Measurements from ENCODE around the gene LINC00632. TPM values are rescaled to one million over a fixed set of nuclear protein-coding genes. Genes with fewer than 3 reads are reported as not detected.

LINC00632 gene
- total RNA-seq, 2 donors from 2014 or later = 161 to 200 TPM

DNA sequence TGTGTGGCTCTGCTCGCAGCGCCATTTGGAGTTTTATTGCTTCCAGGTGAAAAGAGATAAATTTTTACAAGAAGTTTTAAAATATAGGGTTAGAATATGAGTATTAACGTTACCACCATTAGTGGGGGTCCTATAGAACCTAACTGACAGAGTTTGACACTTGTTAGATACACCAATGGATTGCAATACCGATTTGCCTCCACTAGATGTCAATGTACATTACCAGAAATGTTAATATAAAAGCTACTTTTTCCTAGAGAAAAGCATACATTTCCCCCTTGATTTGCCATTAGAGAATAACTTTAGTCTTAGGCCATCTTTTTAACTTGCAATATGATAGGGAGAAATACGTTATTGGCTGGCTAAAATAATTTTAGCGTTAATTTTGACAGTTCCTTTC, 108.4 kb downstream of the LINC00632 start:
- H3K4me1 ChIP-seq (ENCODE audit: control insufficient read depth in 1 of 2, low read depth in 2 of 2) = no peaks in the 10 kb centered on the region
- ATAC-seq (ENCODE audit: insufficient number of reproducible peaks, low FRiP score, low read depth) (no peak), DNase-seq (ENCODE audit: low spot score) (no peak)
- H3K4me3 ChIP-seq = no peak overlapping the region
- no peak overlapping the region for H3K27ac ChIP-seq
- no peaks in the 10 kb centered on the region for H3K27me3 ChIP-seq (replicated peaks; ENCODE audit: insufficient read depth)
- TF ChIP-seq, protein P1, sequence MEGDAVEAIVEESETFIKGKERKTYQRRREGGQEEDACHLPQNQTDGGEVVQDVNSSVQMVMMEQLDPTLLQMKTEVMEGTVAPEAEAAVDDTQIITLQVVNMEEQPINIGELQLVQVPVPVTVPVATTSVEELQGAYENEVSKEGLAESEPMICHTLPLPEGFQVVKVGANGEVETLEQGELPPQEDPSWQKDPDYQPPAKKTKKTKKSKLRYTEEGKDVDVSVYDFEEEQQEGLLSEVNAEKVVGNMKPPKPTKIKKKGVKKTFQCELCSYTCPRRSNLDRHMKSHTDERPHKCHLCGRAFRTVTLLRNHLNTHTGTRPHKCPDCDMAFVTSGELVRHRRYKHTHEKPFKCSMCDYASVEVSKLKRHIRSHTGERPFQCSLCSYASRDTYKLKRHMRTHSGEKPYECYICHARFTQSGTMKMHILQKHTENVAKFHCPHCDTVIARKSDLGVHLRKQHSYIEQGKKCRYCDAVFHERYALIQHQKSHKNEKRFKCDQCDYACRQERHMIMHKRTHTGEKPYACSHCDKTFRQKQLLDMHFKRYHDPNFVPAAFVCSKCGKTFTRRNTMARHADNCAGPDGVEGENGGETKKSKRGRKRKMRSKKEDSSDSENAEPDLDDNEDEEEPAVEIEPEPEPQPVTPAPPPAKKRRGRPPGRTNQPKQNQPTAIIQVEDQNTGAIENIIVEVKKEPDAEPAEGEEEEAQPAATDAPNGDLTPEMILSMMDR (IDR thresholded peaks at IDR 0.05) = peak; percentile 46
- H3K36me3 ChIP-seq = no peaks in the 10 kb centered on the region
- no peaks in the 10 kb centered on the region for H3K9me3 ChIP-seq

DNA sequence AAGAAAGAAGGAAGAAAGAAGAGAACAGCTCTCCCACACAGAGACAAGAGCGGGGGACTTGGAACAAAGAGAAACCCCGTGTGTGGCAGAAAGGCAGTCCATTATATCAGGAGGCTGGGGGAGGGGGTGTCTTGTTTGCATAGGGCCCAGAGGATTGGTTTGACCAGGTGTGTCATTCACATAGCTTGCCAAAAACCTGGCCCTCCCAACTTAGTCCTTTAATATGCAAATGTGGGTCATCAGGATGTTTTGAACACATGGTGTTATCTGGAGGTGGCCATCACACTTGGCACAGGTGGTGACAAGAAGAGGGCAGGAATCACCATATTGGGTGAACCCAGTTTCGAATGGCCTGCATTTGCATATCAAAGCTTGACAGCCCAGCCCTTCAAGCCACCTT, 111.7 kb downstream of the LINC00632 start:
- ATAC-seq (ENCODE audit: insufficient number of reproducible peaks, low FRiP score, low read depth) = no peak
- no peaks in the 10 kb centered on the region for H3K36me3 ChIP-seq
- TF ChIP-seq, protein P1 (IDR thresholded peaks at IDR 0.05) = no peak
- no peak for DNase-seq (ENCODE audit: low spot score)
- H3K4me3 ChIP-seq = no peak overlapping the region
- no peaks in the 10 kb centered on the region for H3K4me1 ChIP-seq (ENCODE audit: control insufficient read depth in 1 of 2, low read depth in 2 of 2)
- H3K27me3 ChIP-seq (replicated peaks; ENCODE audit: insufficient read depth) = no peaks in the 10 kb centered on the region
- H3K27ac ChIP-seq = no peak overlapping the region
- no peaks in the 10 kb centered on the region for H3K9me3 ChIP-seq

DNA sequence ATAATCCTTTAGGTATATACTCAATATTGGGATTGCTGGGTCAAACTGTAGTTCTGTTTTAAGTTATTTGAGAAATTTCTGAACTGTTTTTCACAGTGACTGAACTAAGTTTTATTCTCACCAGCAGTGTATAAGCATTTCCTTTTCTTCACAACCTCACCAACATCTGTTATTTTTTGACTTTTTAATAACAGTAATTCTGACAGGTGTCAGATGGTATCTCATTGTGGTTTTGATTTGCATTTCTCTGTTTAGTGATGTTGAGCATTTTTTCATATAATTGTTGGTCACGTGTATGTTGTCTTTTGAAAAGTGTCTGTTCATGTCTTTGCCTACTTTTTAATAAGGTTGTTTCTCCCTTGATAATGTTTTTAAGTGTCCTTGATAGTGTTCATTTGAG, 112.6 kb downstream of the LINC00632 start:
- no peaks in the 10 kb centered on the region for H3K9me3 ChIP-seq
- H3K27ac ChIP-seq = no peak overlapping the region
- no peaks in the 10 kb centered on the region for H3K36me3 ChIP-seq
- DNase-seq (ENCODE audit: low spot score) (no peak), ATAC-seq (ENCODE audit: insufficient number of reproducible peaks, low FRiP score, low read depth) (no peak)
- no peak overlapping the region for H3K4me3 ChIP-seq
- no peaks in the 10 kb centered on the region for H3K27me3 ChIP-seq (replicated peaks; ENCODE audit: insufficient read depth)
- no peaks in the 10 kb centered on the region for H3K4me1 ChIP-seq (ENCODE audit: control insufficient read depth in 1 of 2, low read depth in 2 of 2)
- TF ChIP-seq, protein P1 (IDR thresholded peaks at IDR 0.05) = no peak

DNA sequence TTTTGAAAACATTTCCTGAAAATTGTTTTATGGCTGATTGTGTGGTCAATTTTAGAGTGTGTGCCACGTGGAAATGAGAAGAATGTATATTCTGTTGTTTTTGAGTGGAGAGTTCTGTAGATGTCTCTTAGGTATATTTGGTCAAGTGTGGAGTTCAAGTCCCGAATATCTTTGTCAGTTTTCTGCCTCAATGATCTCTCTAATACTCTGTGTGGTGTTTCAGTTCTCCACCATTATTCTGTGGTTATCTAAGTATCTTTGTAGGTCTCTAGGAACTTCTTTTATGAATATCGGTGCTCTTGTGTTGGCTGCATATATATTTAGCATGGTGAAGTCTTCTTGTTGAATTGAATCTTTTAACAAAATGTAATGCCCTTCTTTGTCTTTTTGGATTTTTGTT, 113.3 kb downstream of the LINC00632 start:
- H3K9me3 ChIP-seq = no peaks in the 10 kb centered on the region
- ATAC-seq (ENCODE audit: insufficient number of reproducible peaks, low FRiP score, low read depth) (no peak), DNase-seq (ENCODE audit: low spot score) (no peak)
- no peak overlapping the region for H3K4me3 ChIP-seq
- H3K27me3 ChIP-seq (replicated peaks; ENCODE audit: insufficient read depth) = no peaks in the 10 kb centered on the region
- no peaks in the 10 kb centered on the region for H3K36me3 ChIP-seq
- TF ChIP-seq, protein P1 (IDR thresholded peaks at IDR 0.05) = no peak
- no peaks in the 10 kb centered on the region for H3K4me1 ChIP-seq (ENCODE audit: control insufficient read depth in 1 of 2, low read depth in 2 of 2)
- H3K27ac ChIP-seq = no peak overlapping the region

DNA sequence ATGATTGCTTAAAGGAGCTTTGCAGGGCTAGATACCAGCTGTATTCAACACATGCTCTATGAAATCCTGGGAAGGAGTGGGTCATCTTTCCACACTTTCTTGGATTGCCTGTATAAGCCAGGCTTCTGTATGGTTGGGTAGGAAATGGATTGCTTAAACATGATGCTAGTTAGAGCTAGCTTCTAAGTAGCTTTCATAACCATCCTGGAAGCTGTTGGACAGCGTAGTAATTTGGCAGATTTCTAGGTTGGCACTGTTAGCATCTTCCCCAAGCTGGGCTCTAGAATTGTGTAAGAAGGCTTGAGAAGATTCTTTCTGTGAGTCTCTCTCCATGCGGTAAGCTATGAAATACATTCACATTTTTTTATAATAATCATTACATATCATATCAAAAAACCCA, 127.3 kb downstream of the LINC00632 start:
- Histone ChIP-seq H3K36me3 (no peaks in the 10 kb centered on the region), H3K4me1 (ENCODE audit: control insufficient read depth in 1 of 2, low read depth in 2 of 2) (no peaks in the 10 kb centered on the region), H3K9me3 (no peaks in the 10 kb centered on the region), H3K27me3 (replicated peaks; ENCODE audit: insufficient read depth) (no peaks in the 10 kb centered on the region), H3K27ac (no peak overlapping the region), H3K4me3 (no peak overlapping the region)
- DNase-seq (ENCODE audit: low spot score) = no peak
- ATAC-seq (ENCODE audit: insufficient number of reproducible peaks, low FRiP score, low read depth) = no peak
- TF ChIP-seq, protein P1 (IDR thresholded peaks at IDR 0.05) = no peak

Other genes starting within 250 kb of the LINC00632 start
- gene SOX3, start 204.7 kb upstream of the LINC00632 start, total RNA-seq = not detected

Data from thoracic aorta (tissue), 2 donors.